ENCODE data around the gene PANK1. TPM values are rescaled to one million over a fixed set of nuclear protein-coding genes. Genes with fewer than 3 reads are reported as not detected.

The PANK1 gene
- total RNA-seq, 4 donors from 2014 or later: 7.3 to 16.3 (median 9.0) TPM

DNA sequence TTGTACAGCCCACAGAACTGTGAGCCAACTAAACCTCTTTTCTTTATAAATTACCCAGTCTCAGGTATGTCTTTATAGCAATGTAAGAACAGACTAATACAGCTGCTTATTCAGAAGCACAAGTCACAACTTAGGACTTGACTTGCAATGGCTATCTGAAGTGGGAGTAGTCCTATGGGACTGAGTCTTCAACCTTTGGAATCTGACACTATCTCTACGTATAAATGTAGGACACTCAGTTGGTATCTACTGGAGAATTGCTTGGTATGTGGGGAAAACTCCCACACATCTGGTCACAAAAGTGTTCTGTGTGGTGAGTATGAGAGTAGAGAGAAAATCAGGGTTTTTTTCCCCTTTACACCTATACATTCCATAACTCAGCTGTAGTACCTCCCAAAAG is 12.3 kb upstream of the PANK1 start:
- Histone ChIP-seq H3K4me3 (no peak overlapping the region), H3K9me3 (no peaks in the 10 kb centered on the region), H3K4me1 (peaks cover 3 to 8% of the 10 kb centered on the region in 2 donors), H3K27ac (no peak overlapping the region), H3K27me3 (no peaks in the 10 kb centered on the region), H3K36me3 (no peaks in the 10 kb centered on the region)
- in situ Hi-C loops (cut with MboI; ENCODE audit: low sequenced_read_pairs in 4 of 4) (no loop called here), intact Hi-C loops (cut with DNase I; ENCODE audit: low total_unique reads) (no loop called here)
- ATAC-seq (no peak), DNase-seq (no peak)
- TF ChIP-seq POLR2A (IDR thresholded peaks at IDR 0.05): no peak
- TF ChIP-seq CTCF (IDR thresholded peaks at IDR 0.05 in 4 of 5, conservative IDR thresholded peaks at IDR 0.05 in 1 of 5): no peak

GRCh38 chr10:89655722-89656121 is 10.7 kb upstream of the PANK1 start:
- intact Hi-C loops (cut with DNase I; ENCODE audit: low total_unique reads) (no loop called here), in situ Hi-C loops (cut with MboI; ENCODE audit: low sequenced_read_pairs in 4 of 4) (no loop called here)
- no peak overlapping the region for H3K4me3 ChIP-seq
- TF ChIP-seq CTCF (IDR thresholded peaks at IDR 0.05 in 4 of 5, conservative IDR thresholded peaks at IDR 0.05 in 1 of 5) (no peak), POLR2A (IDR thresholded peaks at IDR 0.05) (no peak)
- H3K9me3 ChIP-seq: no peaks in the 10 kb centered on the region
- DNase-seq (no peak), ATAC-seq (no peak)
- no peaks in the 10 kb centered on the region for H3K27me3 ChIP-seq
- peaks cover 3 to 8% of the 10 kb centered on the region in 2 donors for H3K4me1 ChIP-seq
- no peaks in the 10 kb centered on the region for H3K36me3 ChIP-seq
- no peak overlapping the region for H3K27ac ChIP-seq

- H3K9me3 ChIP-seq: no peaks in the 10 kb centered on the region
- TF ChIP-seq POLR2A (IDR thresholded peaks at IDR 0.05): no peak
- no peak for TF ChIP-seq CTCF (IDR thresholded peaks at IDR 0.05 in 4 of 5, conservative IDR thresholded peaks at IDR 0.05 in 1 of 5)
- in situ Hi-C loops (cut with MboI; ENCODE audit: low sequenced_read_pairs in 4 of 4) (no loop called here), intact Hi-C loops (cut with DNase I; ENCODE audit: low total_unique reads) (no loop called here)
- H3K4me1 ChIP-seq: peaks cover 0 to 6% of the 10 kb centered on the region in 2 donors
- H3K4me3 ChIP-seq: no peak overlapping the region
- DNase-seq: no peak
- H3K27ac ChIP-seq: no peak overlapping the region
- no peak for ATAC-seq
- no peaks in the 10 kb centered on the region for H3K36me3 ChIP-seq
- no peaks in the 10 kb centered on the region for H3K27me3 ChIP-seq
These were observed 8.4 kb upstream of the PANK1 start for GRCh38 chr10:89653410-89653869.

DNA sequence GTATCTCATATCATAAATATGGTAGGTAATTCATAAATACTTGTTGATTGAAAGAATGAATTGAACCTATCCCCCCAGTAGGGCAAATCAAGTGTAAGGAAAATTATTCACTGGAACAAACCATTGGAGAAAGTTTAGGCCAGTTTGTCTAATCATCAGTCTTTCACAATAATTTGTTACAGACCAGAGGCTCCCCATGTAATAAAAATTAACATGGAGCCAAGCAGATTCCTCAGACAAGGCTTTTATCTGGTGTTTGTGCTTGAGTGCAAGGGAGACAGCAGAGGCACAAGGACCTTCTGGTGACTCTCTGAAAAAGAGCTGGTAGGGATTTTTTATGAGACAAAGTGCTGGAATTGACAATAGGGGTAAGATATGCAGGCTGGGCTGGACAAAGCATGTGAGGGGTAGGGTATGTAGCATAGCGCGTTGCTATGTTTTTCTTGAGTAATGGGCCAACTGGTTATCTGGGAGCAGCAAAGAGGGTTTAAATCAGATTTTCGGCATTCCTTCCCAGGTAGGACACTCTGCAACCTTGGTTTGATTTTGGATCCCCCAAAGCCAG is 7.8 kb upstream of the PANK1 start:
- Histone ChIP-seq H3K27me3 (no peaks in the 10 kb centered on the region), H3K9me3 (no peaks in the 10 kb centered on the region), H3K4me3 (no peak overlapping the region), H3K4me1 (peaks cover under 1 to 8% of the 10 kb centered on the region in 2 donors), H3K36me3 (no peaks in the 10 kb centered on the region), H3K27ac (no peak overlapping the region)
- DNase-seq (no peak), ATAC-seq (no peak)
- in situ Hi-C loops (cut with MboI; ENCODE audit: low sequenced_read_pairs in 4 of 4) (no loop called here), intact Hi-C loops (cut with DNase I; ENCODE audit: low total_unique reads) (no loop called here)
- TF ChIP-seq POLR2A (IDR thresholded peaks at IDR 0.05) (no peak), CTCF (IDR thresholded peaks at IDR 0.05 in 4 of 5, conservative IDR thresholded peaks at IDR 0.05 in 1 of 5) (no peak)

All from gastrocnemius medialis (tissue), 4 donors.